ENCODE data around the gene GALNT1.

- no peak for TF ChIP-seq POLR2AphosphoS5 (IDR thresholded peaks at IDR 0.05)
- TF ChIP-seq CTCF (IDR thresholded peaks at IDR 0.05), result no peak
Measured at GRCh38 chr18:35617865-35618264, 36.3 kb downstream of the GALNT1 start.

Data from stomach (tissue), 4 donors.